ENCODE data around the gene SPSB1. TPM values are rescaled to one million over a fixed set of nuclear protein-coding genes. Genes with fewer than 3 reads are reported as not detected.
A peak's percentile ranks its signal among the peaks of the same experiment; 100 is the strongest.

SPSB1 gene
- total RNA-seq, 1 donor = 23.2 TPM

GRCh38 chr1:9394010-9394409 is 101.3 kb downstream of the SPSB1 start:
- no peak overlapping the region for H3K27ac ChIP-seq (ENCODE audit: low read depth, low read length)
- H3K4me1 ChIP-seq (ENCODE audit: insufficient read depth, low read length) = no peaks in the 10 kb centered on the region
- H3K36me3 ChIP-seq (ENCODE audit: insufficient read depth, low read length) = no peaks in the 10 kb centered on the region
- H4K20me1 ChIP-seq (ENCODE audit: insufficient read depth, low read length) = no peaks in the 10 kb centered on the region
- H3K4me2 ChIP-seq (ENCODE audit: insufficient read depth, low read length) = no peak overlapping the region
- no peaks in the 10 kb centered on the region for H3K9me3 ChIP-seq (ENCODE audit: low read depth, low read length)
- peaks cover 14% of the 10 kb centered on the region for H3K27me3 ChIP-seq (ENCODE audit: insufficient read depth, low read length)
- no peak overlapping the region for H3K4me3 ChIP-seq (ENCODE audit: insufficient read depth, low read length)
- no peak overlapping the region for H2AFZ ChIP-seq (ENCODE audit: low read length)
- H3K79me2 ChIP-seq (ENCODE audit: insufficient read depth, low read length) = no peaks in the 10 kb centered on the region
- no peak for TF ChIP-seq CTCF (IDR thresholded peaks at IDR 0.05; ENCODE audit: extremely low read depth, low read depth, low read length)
- DNase-seq (ENCODE audit: insufficient read length, low spot score, missing footprints) = peak; percentile 9

- Histone ChIP-seq H3K4me1 (ENCODE audit: insufficient read depth, low read length) (peaks cover 4% of the 10 kb centered on the region), H2AFZ (ENCODE audit: low read length) (no peak overlapping the region), H3K79me2 (ENCODE audit: insufficient read depth, low read length) (no peaks in the 10 kb centered on the region), H4K20me1 (ENCODE audit: insufficient read depth, low read length) (no peaks in the 10 kb centered on the region), H3K4me3 (ENCODE audit: insufficient read depth, low read length) (no peak overlapping the region), H3K9me3 (ENCODE audit: low read depth, low read length) (no peaks in the 10 kb centered on the region), H3K4me2 (ENCODE audit: insufficient read depth, low read length) (no peak overlapping the region), H3K27me3 (ENCODE audit: insufficient read depth, low read length) (peaks cover 14% of the 10 kb centered on the region), H3K36me3 (ENCODE audit: insufficient read depth, low read length) (no peaks in the 10 kb centered on the region), H3K27ac (ENCODE audit: low read depth, low read length) (no peak overlapping the region)
- DNase-seq (ENCODE audit: insufficient read length, low spot score, missing footprints) = peak; percentile 5
- no peak for TF ChIP-seq CTCF (IDR thresholded peaks at IDR 0.05; ENCODE audit: extremely low read depth, low read depth, low read length)
These were observed 102.3 kb downstream of the SPSB1 start for GRCh38 chr1:9395018-9395417.

DNA sequence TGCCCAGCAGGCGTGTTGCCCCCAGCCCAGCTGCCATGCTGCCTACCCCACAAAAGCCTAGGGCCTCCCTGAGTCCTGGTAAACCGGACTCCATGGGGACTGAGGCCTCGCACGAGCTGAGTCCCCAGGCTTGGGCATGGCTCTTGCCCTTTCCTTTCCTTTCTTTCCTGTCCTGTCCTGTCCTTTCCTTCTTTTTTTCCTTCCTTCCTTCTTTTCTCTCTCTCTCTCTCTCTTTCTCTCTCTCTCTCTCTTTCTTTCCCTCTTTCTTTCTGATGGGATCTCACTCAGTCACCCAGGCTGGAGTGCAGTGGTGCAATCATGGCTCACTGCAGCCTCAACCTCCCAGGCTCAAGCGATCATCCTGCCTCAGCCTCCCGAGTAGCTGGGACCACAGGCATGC is 104.4 kb downstream of the SPSB1 start:
- no peaks in the 10 kb centered on the region for H3K36me3 ChIP-seq (ENCODE audit: insufficient read depth, low read length)
- no peak overlapping the region for H3K27ac ChIP-seq (ENCODE audit: low read depth, low read length)
- H3K4me1 ChIP-seq (ENCODE audit: insufficient read depth, low read length) = peaks cover 22% of the 10 kb centered on the region
- DNase-seq (ENCODE audit: insufficient read length, low spot score, missing footprints) = no peak
- H3K79me2 ChIP-seq (ENCODE audit: insufficient read depth, low read length) = no peaks in the 10 kb centered on the region
- H2AFZ ChIP-seq (ENCODE audit: low read length) = no peak overlapping the region
- no peaks in the 10 kb centered on the region for H3K9me3 ChIP-seq (ENCODE audit: low read depth, low read length)
- H3K27me3 ChIP-seq (ENCODE audit: insufficient read depth, low read length) = peaks cover 14% of the 10 kb centered on the region
- H3K4me3 ChIP-seq (ENCODE audit: insufficient read depth, low read length) = no peak overlapping the region
- H4K20me1 ChIP-seq (ENCODE audit: insufficient read depth, low read length) = no peaks in the 10 kb centered on the region
- H3K4me2 ChIP-seq (ENCODE audit: insufficient read depth, low read length) = no peak overlapping the region
- no peak for TF ChIP-seq CTCF (IDR thresholded peaks at IDR 0.05; ENCODE audit: extremely low read depth, low read depth, low read length)

GRCh38 chr1:9397997-9398526 is 105.4 kb downstream of the SPSB1 start:
- Histone ChIP-seq H3K4me2 (ENCODE audit: insufficient read depth, low read length) (no peak overlapping the region), H3K27me3 (ENCODE audit: insufficient read depth, low read length) (peaks cover 14% of the 10 kb centered on the region), H2AFZ (ENCODE audit: low read length) (no peak overlapping the region), H3K36me3 (ENCODE audit: insufficient read depth, low read length) (no peaks in the 10 kb centered on the region), H3K4me3 (ENCODE audit: insufficient read depth, low read length) (no peak overlapping the region), H3K27ac (ENCODE audit: low read depth, low read length) (no peak overlapping the region), H4K20me1 (ENCODE audit: insufficient read depth, low read length) (no peaks in the 10 kb centered on the region), H3K4me1 (ENCODE audit: insufficient read depth, low read length) (peaks cover 26% of the 10 kb centered on the region), H3K9me3 (ENCODE audit: low read depth, low read length) (no peaks in the 10 kb centered on the region), H3K79me2 (ENCODE audit: insufficient read depth, low read length) (no peaks in the 10 kb centered on the region)
- no peak for TF ChIP-seq CTCF (IDR thresholded peaks at IDR 0.05; ENCODE audit: extremely low read depth, low read depth, low read length)
- peak; percentile 85 for DNase-seq (ENCODE audit: insufficient read length, low spot score, missing footprints)
